Fibroblast of skin of back (primary cell): ENCODE data around the gene ZNF547.
A peak's percentile ranks its signal among the peaks of the same experiment; 100 is the strongest.
"Not testable (repeated sequence)": the region's sequence is repeated elsewhere in the genome, so short reads cannot be mapped to it uniquely, and the experiment has no call there.

Source experiments
- DNase-seq: peaks from one replicate; pipeline ENCODE4 v3.0.0-alpha.2; 2013

Gene ZNF547

DNA sequence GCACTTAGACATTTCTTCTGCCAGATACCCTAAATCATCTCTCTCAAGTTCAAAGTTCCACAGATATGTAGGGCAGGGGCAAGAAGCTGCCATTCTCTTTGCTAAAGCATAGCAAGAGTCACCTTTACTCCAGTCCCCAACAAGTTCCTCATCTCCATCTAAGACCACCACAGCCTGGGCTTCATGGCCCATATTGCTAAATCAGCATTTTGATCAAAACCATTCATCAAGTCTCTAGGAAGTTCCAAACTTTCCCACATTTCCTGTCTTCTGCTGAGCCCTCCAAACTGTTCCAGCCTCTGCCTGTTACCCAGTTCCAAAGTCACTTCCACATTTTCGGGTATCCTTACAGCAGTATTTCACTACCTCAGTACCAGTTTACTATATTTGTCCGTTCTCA is 11.3 kb downstream of the ZNF547 start:
- not testable (repeated sequence) for DNase-seq

DNA sequence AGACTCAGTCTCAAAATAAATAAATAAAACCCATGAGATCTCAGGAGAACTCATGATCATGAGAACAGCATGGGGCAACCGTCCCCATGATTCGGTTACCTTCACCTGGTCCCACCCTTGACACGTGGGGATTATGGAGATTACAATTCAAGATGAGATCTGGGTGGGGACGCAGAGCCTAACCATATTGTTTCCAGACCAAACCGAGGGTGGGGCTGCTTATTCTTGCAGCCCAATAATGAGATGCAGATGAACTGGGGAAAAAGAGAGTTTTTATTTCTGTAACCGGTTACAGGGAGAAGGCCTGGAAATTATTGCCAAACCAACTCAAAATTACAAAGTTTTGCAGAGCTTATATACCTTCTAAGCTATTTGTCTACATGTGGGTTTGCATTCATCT is 12.8 kb downstream of the ZNF547 start:
- no peak for DNase-seq

DNA sequence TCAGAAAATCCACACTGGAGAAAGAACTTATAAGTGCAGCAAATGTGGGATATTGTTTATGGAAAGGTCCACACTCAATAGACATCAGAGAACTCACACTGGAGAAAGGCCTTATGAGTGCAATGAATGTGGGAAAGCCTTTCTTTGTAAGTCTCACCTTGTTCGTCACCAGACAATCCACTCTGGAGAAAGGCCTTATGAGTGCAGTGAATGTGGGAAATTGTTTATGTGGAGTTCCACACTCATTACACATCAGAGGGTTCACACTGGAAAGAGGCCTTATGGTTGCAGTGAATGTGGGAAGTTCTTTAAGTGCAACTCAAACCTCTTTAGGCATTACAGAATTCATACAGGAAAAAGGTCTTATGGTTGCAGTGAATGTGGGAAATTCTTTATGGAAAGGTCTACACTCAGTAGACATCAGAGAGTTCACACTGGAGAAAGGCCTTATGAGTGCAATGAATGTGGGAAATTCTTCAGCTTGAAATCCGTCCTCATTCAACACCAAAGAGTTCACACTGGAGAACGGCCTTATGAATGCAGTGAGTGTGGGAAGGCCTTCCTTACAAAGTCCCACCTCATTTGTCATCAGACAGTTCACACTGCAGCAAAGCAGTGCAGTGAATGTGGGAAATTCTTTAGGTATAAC is 14.3 kb downstream of the ZNF547 start:
- no peak for DNase-seq

DNA sequence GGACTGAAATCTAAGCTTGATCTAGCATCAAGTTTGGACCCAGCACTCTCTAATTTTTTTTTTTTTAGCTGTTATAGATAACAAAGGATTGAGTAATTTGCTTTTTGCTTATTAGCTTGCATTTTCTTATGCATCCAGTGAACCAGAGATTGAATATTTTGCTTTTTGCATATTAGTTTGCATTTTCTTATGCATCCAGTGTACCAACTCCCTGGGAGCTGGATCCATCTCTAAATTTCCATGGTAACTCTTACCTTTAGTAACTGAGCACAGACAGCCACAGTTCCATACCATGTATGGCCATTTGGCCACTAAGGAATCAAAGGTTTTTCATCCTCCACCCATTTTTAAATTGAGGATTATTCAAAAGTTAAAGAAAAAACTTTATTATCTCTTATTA is 17.6 kb downstream of the ZNF547 start:
- no peak for DNase-seq

DNA sequence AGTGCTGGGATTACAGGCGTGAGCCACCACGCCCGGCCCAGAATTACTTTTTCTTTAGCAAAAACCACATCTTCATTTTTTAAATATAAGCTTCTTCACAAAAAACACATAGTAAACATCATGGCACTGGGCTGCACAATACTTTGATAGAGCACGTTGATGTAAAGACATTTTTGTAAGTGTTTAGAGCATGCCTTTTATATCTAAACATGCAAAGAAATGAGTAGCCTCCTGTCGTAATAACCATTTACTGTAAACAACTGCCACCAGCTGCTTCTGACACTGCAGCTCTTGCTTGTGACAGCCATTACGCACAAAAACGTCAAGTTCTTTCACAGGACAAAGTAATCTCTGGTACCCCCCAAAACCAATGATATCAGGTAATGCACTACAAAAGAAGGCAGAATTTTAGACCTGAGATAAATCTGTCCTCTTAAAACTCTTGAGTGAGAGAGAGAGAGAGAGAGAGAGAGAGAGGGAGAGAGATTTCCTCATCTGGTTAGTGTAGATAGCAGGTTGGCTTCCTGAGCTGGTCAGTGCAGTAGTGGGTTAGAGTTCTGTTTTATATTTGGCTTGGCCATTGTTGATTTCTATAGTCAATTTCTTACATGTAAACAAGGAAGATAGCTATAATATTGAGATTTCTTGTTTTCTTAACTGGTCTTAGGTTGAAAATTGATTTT is 19.6 kb downstream of the ZNF547 start:
- no peak for DNase-seq

DNA sequence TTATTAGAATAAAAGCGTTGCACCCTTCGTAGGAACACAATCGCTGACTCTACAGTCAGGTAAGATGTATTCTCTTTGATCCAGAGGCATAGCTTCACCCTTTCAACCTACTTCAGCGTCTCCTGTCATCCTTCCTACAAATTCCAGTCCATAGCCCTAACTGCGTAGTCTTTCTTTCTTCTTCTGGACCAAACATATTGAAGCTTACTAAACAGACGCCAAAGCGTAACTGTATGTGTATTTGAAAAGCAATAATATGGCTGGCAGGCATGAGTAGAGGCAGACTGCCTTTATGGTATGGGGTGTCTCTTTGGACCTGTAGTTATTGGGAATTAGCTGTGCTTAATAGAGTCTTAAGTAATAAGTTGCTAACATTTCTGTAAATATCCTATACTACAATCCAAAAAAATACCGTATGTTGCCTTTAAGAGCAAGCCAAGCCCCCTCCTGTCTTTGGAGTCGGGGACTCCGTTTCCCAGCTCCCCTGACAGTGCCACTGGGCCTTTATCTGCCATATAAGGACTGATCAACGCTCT is 25.9 kb downstream of the ZNF547 start:
- DNase-seq, result no peak

DNA sequence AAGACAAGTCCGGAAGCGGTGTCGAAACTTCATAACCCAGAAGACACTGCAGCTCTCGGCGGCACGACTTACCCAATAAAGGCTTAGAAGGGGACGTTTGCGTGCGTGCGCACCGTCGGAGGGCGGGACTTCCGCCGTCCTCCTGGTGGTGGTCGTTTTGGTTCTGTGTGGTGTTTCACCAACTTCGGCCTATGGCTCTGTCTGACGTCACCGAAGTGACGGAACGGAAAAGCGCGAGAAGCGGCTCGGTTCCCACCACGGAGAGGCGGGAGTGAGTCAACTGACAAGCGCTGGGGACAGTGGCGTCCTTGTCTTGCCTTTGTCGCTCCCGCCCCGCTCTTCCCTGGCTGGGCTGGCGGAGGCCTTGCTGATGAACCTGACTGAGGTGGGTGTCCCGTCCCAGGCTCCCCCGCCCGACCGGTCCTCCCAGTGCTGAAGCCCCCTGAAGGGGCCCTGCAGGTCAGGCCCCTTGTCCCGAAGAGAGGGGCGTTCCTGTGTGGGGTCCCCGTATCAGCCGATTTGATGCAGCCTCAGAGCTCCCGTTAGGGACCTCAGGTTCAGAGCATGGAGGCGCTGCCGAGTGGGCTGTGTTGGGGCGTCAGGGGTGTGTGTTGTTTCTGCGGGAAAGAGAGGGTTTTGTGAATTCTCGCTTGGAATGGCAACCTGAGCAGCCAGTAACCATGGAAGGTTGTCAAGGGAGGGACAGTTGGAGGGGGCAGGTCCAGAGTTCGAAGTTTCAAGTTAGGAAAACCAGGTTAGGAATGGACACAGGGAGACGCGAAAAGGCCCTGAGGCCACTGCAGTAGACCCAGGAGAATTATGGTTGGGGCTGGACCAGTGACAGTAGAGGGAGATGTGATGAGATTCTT is 26.6 kb downstream of the ZNF547 start, which contains the start of gene ZNF548:
Gene ZNF548 (plus strand): TSS at position 125 of the 869 bp plus-strand sequence. CDS start 246 bp downstream, at position 371.
- DNase-seq, result peak; percentile 100

DNA sequence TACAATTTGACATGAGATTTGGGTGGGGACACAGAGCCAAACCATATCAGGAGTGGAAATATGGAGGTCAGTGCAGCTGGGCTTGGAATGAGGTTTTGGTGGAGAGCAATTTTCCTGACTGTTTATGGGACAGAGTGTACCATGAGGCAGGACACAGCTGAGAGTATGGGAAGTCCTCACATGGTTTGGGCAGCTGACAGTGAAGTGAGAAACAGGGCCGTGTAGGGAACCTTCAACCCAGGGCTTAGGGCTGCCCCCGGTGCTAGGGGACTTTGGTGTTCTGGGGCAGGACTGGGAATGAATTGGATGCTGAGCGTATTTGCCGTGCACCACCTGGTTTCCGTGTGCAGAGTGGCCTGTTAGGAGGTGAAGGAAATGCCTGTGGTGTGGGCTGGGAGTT is 32.4 kb downstream of the ZNF547 start:
- DNase-seq, result no peak

DNA sequence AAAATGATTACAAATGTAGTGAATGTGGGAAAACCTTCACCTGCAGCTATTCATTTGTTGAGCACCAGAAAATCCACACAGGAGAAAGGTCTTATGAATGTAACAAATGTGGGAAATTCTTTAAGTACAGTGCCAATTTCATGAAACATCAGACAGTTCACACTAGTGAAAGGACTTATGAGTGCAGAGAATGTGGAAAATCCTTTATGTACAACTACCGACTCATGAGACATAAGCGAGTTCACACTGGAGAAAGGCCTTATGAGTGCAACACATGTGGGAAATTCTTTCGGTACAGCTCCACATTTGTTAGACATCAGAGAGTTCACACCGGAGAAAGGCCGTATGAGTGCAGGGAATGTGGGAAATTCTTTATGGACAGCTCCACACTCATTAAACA is 35.5 kb downstream of the ZNF547 start:
- no peak for DNase-seq

DNA sequence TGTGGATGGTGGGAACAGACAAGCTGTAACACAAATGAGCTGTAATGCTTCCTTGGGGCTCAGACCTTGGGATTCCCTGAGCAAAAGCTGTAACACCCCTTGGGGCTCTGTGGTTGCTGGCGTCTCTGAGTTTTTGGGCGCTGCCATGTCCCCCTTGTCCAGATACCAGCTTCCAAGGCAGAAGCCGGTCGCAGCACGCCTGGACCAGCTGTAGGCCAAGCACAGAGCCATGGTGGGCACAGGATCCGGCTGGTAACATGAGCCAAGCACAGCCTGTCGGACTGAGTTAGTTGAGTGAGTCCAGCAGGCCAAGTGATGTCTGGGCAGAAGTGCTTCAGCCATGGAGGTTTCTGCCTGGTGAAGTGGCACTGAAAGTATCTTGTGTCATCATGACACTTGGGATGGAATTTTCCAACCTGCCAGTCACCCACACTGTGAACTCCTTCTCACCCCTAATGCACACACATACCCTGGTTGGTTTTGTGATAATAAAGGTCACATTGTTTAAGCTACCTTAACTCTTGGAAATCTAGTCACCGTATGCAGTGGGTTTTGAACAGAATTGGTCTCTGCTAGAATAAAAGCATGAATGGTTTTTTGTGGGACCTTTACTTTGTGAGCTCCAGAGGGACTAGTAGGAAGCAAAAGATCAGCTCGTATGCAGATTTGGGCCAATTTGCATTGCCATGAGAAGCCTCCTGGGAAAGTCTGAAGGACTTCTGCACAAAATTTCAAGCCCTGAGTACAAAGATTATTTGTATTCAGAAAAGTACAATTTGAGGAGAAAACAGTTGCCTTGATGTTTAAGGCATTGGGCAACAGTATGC is 40.6 kb downstream of the ZNF547 start:
- no peak for DNase-seq

DNA sequence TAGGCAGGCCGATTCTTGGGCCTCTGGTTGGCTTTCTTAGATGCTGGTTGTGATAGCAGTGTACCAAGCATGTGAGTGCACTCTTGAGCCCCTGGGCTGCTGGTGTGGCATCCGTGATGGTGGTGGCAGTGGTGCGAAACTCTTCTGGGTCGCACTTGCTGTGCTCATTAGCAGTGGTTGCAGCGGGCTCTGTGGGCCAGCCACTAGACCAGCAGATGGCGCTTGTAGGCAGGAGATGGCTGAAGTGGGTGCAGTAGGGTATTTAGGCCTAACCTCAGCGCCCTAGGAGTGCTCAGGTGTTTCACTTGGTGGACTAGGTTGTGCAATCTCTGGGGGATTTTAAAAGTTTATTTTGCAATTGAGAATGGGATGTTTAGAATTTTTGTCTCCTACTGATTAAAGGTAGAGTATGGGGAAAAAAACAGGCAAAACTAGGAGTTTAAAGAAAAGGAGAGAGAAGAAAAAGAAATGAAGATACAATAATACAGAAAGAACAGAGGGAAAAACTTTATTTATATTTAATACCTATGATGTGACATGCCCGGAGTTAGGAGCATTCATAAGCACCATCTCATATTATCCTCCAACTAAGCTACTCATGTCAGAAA is 43.3 kb downstream of the ZNF547 start:
- peak; percentile 41 for DNase-seq

DNA sequence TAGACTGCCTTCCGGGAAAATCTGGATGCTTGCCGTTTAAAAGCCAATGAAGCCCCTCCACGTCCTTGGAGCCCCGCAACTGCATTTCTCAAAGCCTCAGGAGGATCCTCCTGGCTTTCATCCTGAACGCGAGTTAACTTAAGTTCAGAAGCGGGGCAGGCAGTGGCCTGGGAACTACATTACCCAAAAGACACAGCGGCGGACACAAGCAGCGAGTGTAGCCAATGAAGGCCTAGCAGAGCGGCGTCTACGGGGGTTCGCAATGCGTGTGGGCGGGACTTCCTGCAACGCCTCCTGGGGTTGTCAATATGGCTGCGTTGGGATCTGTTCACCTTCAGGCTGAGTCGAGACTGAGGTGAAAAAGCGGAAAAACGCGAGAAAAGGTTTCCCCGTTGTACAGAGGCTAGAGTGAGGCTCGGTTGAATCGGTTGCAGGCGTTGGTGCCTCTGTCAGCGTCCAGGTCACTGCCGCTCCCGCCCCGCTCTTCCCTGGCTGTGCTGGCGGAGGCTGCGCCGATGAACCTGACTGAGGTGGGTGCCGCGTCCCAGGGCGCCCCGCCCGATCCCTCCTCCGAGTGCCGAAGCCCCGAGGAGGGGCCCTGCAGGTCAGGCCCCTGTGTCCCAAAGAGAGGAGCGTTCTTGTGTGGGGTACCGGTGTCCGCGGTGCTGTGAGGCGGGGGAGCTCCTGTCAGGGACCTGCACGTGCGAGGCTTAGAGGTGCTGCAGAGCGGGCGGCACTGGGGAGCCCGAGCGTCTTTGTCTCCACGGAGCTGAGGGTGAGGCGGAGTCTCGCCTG is 47.7 kb downstream of the ZNF547 start, which contains the start of gene ZNF17:
Gene ZNF17 (plus strand): TSS at position 285 of the 795 bp plus-strand sequence. CDS start 2,455 bp downstream, outside the sequence.
- DNase-seq, result peak; percentile 94

DNA sequence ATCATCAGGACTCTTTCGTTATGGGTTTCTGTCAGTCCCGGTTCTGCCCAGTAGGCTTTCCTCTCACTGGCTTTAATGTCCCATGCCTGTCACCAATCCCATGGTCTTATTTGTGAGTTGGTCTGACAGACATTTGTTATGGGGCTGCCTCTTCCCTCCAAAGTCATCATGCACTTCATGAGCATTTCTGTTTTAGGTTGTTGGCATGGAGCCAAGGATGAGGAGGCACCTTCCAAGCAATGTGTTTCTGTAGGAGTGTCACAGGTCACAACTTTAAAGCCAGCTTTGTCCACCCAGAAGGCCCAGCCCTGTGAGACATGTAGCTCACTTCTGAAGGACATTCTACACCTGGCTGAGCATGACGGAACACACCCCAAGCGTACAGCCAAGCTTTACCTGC is 56.1 kb downstream of the ZNF547 start:
- DNase-seq, result no peak

DNA sequence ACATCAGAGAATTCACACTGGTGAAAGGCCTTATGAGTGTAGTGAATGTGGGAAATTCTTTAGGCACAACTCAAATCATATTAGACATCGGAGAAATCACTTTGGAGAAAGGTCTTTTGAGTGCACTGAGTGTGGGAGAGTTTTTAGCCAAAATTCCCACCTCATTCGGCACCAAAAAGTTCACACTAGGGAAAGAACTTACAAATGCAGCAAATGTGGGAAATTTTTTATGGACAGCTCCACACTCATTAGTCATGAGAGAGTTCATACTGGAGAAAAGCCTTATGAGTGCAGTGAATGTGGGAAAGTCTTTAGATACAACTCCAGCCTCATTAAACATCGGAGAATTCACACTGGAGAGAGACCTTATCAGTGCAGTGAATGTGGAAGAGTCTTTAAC is 57.7 kb downstream of the ZNF547 start:
- no peak for DNase-seq
